Measurements from ENCODE around the gene P3H1.

P3H1 gene

DNA sequence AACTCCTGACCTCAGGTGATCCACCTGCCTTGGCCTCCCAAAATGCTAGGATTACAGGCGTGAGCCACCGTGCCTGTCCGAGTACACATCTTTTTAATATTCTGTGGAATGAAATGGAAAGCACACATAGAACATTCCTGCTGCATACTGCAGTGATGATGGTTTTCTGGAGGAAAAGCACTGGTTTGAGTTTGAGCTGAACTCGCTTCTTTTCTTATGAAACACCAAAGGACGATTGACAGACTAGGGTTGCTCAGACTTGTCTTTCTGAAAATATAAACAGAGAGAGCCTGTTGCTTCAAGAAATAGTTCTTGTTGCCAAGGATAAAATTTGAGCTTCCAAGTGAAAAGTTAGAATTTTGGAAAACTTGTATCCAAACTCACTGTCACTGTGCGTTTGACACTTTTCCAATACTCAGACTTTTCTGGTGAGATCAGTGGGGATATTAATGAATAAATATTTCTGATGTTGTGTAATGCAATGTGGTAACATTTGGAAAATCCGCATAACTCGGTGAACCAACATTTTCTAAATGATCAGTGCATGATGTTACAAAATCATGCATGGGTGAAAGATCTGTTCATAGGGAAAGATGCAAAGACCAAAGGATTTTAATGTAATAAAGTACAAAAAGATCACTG lies 35.1 kb upstream of the P3H1 start (continued):
- TF ChIP-seq ZNF174 (tag by site-specific recombination; IDR thresholded peaks at IDR 0.05), result no peak
- no peak for TF ChIP-seq ZNF654 (tag by site-specific recombination; IDR thresholded peaks at IDR 0.05; ENCODE audit: low read depth)
- TF ChIP-seq, protein P1, sequence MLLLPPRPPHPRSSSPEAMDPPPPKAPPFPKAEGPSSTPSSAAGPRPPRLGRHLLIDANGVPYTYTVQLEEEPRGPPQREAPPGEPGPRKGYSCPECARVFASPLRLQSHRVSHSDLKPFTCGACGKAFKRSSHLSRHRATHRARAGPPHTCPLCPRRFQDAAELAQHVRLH (tag by site-specific recombination; IDR thresholded peaks at IDR 0.05), result no peak
- no peak for TF ChIP-seq ZBTB17 (tag by site-specific recombination; IDR thresholded peaks at IDR 0.05)
- TF ChIP-seq ZNF132 (tag by site-specific recombination; IDR thresholded peaks at IDR 0.05; ENCODE audit: borderline replicate concordance), result no peak

DNA sequence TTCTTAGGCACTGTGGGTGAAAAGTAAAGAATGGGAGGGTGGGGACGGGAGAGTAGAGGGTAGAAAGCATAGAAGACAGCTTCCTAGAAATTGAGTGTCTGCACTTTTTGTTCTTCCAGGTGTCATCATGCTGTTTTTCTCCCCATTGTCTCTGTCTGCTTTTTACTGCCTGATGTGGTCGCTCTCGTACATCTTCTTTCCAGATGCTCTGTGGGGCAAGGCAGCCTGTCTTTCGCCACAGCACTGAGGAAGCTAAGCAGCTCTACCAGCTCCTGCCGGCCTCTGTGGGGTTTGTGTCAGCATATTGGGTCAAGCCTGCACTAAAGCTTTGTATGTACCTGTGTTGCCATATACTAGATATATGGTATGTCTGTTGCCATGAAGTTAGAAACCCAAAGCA lies 31.2 kb upstream of the P3H1 start:
- POLR2A ChIA-PET, result interaction anchor here (1.0 kb wide), 1 partner anchor 48 kb away, joined by 4 read pairs; the partner anchor contains the start of gene ZNF691
- Histone ChIP-seq H3K27ac (ENCODE audit: extremely low read depth, low read depth, low read length) (no peak overlapping the region), H3K4me1 (ENCODE audit: control insufficient read depth, insufficient read depth, low read length) (no peaks in the 10 kb centered on the region), H3K4me3 (ENCODE audit: low read depth, low read length) (no peak overlapping the region), H3K36me3 (ENCODE audit: control insufficient read depth in 2 of 2, insufficient read depth in 1 of 2, low read length in 2 of 2) (no peaks in the 10 kb centered on the region), H3K9me3 (ENCODE audit: control insufficient read depth, insufficient read depth, low read depth, low read length) (no peaks in the 10 kb centered on the region)
- TF ChIP-seq MZF1 (tag by site-specific recombination; IDR thresholded peaks at IDR 0.05; ENCODE audit: borderline replicate concordance), result no peak
- TF ChIP-seq GLI4 (tag by site-specific recombination; IDR thresholded peaks at IDR 0.05), result no peak
- no peak for TF ChIP-seq ZNF114 (tag by site-specific recombination; IDR thresholded peaks at IDR 0.05)
- TF ChIP-seq, protein P2, sequence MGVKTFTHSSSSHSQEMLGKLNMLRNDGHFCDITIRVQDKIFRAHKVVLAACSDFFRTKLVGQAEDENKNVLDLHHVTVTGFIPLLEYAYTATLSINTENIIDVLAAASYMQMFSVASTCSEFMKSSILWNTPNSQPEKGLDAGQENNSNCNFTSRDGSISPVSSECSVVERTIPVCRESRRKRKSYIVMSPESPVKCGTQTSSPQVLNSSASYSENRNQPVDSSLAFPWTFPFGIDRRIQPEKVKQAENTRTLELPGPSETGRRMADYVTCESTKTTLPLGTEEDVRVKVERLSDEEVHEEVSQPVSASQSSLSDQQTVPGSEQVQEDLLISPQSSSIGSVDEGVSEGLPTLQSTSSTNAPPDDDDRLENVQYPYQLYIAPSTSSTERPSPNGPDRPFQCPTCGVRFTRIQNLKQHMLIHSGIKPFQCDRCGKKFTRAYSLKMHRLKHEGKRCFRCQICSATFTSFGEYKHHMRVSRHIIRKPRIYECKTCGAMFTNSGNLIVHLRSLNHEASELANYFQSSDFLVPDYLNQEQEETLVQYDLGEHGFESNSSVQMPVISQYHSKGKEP (tag by site-specific recombination; IDR thresholded peaks at IDR 0.05), result no peak
- no peak for TF ChIP-seq ZNF24 (tag by site-specific recombination; IDR thresholded peaks at IDR 0.05)
- CTCF ChIA-PET, result no interaction called here

- Histone ChIP-seq H3K27ac (ENCODE audit: extremely low read depth, low read depth, low read length) (no peak overlapping the region), H3K36me3 (ENCODE audit: control insufficient read depth in 2 of 2, insufficient read depth in 1 of 2, low read length in 2 of 2) (no peaks in the 10 kb centered on the region), H3K4me3 (ENCODE audit: low read depth, low read length) (no peak overlapping the region), H3K9me3 (ENCODE audit: control insufficient read depth, insufficient read depth, low read depth, low read length) (no peaks in the 10 kb centered on the region), H3K4me1 (ENCODE audit: control insufficient read depth, insufficient read depth, low read length) (no peaks in the 10 kb centered on the region)
- TF ChIP-seq ZBTB7A (tag by site-specific recombination; IDR thresholded peaks at IDR 0.05; ENCODE audit: low read depth) (no peak), ZNF449 (tag by site-specific recombination; IDR thresholded peaks at IDR 0.05) (no peak), ZNF157 (tag by site-specific recombination; IDR thresholded peaks at IDR 0.05) (no peak), ZFP69B (tag by site-specific recombination; IDR thresholded peaks at IDR 0.05) (no peak), ZNF544 (tag by site-specific recombination; IDR thresholded peaks at IDR 0.05) (no peak), ZNF366 (tag by site-specific recombination; conservative IDR thresholded peaks at IDR 0.05) (no peak), OSR2 (tag by site-specific recombination; IDR thresholded peaks at IDR 0.05) (no peak), ZNF37A (tag by site-specific recombination; IDR thresholded peaks at IDR 0.05) (no peak), ZNF362 (tag by site-specific recombination; IDR thresholded peaks at IDR 0.05) (no peak), BCL11A (tag by site-specific recombination; IDR thresholded peaks at IDR 0.05; ENCODE audit: low read depth) (no peak), KLF16 (tag by site-specific recombination; IDR thresholded peaks at IDR 0.05) (no peak)
- TF ChIP-seq, protein P3, sequence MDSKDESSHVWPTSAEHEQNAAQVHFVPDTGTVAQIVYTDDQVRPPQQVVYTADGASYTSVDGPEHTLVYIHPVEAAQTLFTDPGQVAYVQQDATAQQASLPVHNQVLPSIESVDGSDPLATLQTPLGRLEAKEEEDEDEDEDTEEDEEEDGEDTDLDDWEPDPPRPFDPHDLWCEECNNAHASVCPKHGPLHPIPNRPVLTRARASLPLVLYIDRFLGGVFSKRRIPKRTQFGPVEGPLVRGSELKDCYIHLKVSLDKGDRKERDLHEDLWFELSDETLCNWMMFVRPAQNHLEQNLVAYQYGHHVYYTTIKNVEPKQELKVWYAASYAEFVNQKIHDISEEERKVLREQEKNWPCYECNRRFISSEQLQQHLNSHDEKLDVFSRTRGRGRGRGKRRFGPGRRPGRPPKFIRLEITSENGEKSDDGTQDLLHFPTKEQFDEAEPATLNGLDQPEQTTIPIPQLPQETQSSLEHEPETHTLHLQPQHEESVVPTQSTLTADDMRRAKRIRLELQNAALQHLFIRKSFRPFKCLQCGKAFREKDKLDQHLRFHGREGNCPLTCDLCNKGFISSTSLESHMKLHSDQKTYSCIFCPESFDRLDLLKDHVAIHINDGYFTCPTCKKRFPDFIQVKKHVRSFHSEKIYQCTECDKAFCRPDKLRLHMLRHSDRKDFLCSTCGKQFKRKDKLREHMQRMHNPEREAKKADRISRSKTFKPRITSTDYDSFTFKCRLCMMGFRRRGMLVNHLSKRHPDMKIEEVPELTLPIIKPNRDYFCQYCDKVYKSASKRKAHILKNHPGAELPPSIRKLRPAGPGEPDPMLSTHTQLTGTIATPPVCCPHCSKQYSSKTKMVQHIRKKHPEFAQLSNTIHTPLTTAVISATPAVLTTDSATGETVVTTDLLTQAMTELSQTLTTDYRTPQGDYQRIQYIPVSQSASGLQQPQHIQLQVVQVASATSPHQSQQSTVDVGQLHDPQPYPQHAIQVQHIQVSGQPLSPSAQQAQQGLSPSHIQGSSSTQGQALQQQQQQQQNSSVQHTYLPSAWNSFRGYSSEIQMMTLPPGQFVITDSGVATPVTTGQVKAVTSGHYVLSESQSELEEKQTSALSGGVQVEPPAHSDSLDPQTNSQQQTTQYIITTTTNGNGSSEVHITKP (tag by site-specific recombination; IDR thresholded peaks at IDR 0.05), result no peak
- POLR2A ChIA-PET, result interaction anchor here (1.0 kb wide), 1 partner anchor 49 kb away, joined by 4 read pairs; the partner anchor contains the start of gene ZNF691
- CTCF ChIA-PET, result no interaction called here
These were observed 30.6 kb upstream of the P3H1 start for GRCh38 chr1:42797414-42797813.
